PFSK-1 (cell line): ENCODE data around the gene CAPN10.

Experiments used
- FOXP2 ChIP-seq: optimal IDR thresholded peaks from 2 replicates; pipeline ENCODE3; 2011; ENCODE audit warnings: borderline replicate concordance, control low read depth, inconsistent platforms; ENCODE audit not compliant: insufficient read depth; ENCODE audit errors: extremely low read length, extremely low read depth
- POLR2AphosphoS5 ChIP-seq: IDR thresholded peaks from 2 replicates; pipeline ENCODE4 v1.6.1; 2012; ENCODE audit warnings: low read depth, mild to moderate bottlenecking, control low read depth, low read length, moderate library complexity
- REST ChIP-seq, 2 experiments: IDR thresholded peaks; 2 replicates each; pipeline versions ENCODE4 v1.6.1 to v1.8.0; 2011 to 2012; ENCODE audit warnings: low read depth in 2 of 2, low read length in 2 of 2, control low read depth in 1 of 2, inconsistent platforms in 1 of 2, mild to moderate bottlenecking in 1 of 2, moderate library complexity in 1 of 2; ENCODE audit not compliant: insufficient read depth in 1 of 2
- SIN3A ChIP-seq: IDR thresholded peaks from 2 replicates; pipeline ENCODE4 v1.6.1; 2012; ENCODE audit warnings: mild to moderate bottlenecking, low read length, moderate library complexity, borderline replicate concordance; ENCODE audit not compliant: insufficient read depth
- TAF1 ChIP-seq: IDR thresholded peaks from 2 replicates; pipeline ENCODE4 v1.6.1; 2012; ENCODE audit warnings: low read length, control low read depth, borderline replicate concordance; ENCODE audit not compliant: insufficient read depth

CAPN10 gene

GRCh38 chr2:240567872-240568677 is 18.5 kb upstream of the CAPN10 start, which contains the start of gene RNPEPL1:
RNPEPL1 (plus strand) TSS chr2:240568484; CDS start chr2:240568587, 103 bp downstream.
- TF ChIP-seq POLR2AphosphoS5 (no peak), REST (IDR thresholded peaks at IDR 0.05; ENCODE audit: insufficient read depth in 1 of 2, low read depth in 2 of 2, low read length in 2 of 2) (no peak), FOXP2 (no peak)

- no peak for TF ChIP-seq FOXP2
- no peak for TF ChIP-seq TAF1
- no peak for TF ChIP-seq SIN3A
These were observed 17.6 kb upstream of the CAPN10 start for GRCh38 chr2:240568678-240569522.

- no peak for TF ChIP-seq POLR2AphosphoS5
- TF ChIP-seq FOXP2 = no peak
- no peak for TF ChIP-seq SIN3A
- no peak for TF ChIP-seq REST (IDR thresholded peaks at IDR 0.05; ENCODE audit: insufficient read depth in 1 of 2, low read depth in 2 of 2, low read length in 2 of 2)
- no peak for TF ChIP-seq TAF1
These were observed 17.0 kb upstream of the CAPN10 start for GRCh38 chr2:240569523-240569997.

GRCh38 chr2:240569998-240570530 is 16.5 kb upstream of the CAPN10 start:
- TF ChIP-seq POLR2AphosphoS5 (no peak), SIN3A (no peak), TAF1 (no peak), FOXP2 (no peak), REST (IDR thresholded peaks at IDR 0.05; ENCODE audit: insufficient read depth in 1 of 2, low read depth in 2 of 2, low read length in 2 of 2) (no peak)

- TF ChIP-seq FOXP2 (no peak), SIN3A (no peak), REST (IDR thresholded peaks at IDR 0.05; ENCODE audit: insufficient read depth in 1 of 2, low read depth in 2 of 2, low read length in 2 of 2) (no peak), POLR2AphosphoS5 (no peak), TAF1 (no peak)
These were observed 15.8 kb upstream of the CAPN10 start for GRCh38 chr2:240570531-240571313.
